ENCODE results near the gene CAMK2A.
"Not testable (repeated sequence)": the region's sequence is repeated elsewhere in the genome, so short reads cannot be mapped to it uniquely, and the experiment has no call there.

Gene CAMK2A

DNA sequence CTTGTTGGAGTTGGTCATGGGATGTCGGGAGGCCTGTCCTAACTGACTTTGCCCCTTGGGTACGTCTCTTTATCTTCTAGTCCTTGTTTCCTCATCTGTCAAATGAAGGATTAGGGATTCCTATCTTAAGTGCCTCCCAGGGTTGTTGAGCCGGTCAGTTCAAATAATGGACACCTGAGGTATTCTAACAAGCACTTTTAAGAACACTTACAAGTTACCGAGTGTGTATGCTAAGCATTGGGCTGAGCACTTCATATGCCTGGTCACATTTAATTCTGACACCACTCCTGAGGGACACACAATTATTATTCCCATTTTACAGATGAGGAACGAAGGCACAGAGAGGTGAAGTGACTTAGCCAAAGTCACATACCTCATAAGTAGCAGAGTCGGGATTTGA is 37.1 kb downstream of the CAMK2A start:
- Histone ChIP-seq H4K20me1 (ENCODE audit: insufficient read depth) (no peaks in the 10 kb centered on the region), H3K36me3 (ENCODE audit: insufficient read depth) (no peaks in the 10 kb centered on the region), H2AFZ (ENCODE audit: low read depth) (no peak overlapping the region), H3K4me1 (ENCODE audit: low read depth, poor library complexity, severe bottlenecking) (no peaks in the 10 kb centered on the region), H3K4me3 (IDR thresholded peaks at IDR 0.05; ENCODE audit: insufficient read depth, low read depth, low read length) (no peak overlapping the region), H3K4me2 (no peak overlapping the region), H3K9ac (no peak overlapping the region), H3K79me2 (ENCODE audit: insufficient read depth, low read depth) (no peaks in the 10 kb centered on the region), H3K27ac (no peak overlapping the region), H3K27me3 (ENCODE audit: insufficient read depth, low read depth) (no peaks in the 10 kb centered on the region)
- TF ChIP-seq, protein P1, sequence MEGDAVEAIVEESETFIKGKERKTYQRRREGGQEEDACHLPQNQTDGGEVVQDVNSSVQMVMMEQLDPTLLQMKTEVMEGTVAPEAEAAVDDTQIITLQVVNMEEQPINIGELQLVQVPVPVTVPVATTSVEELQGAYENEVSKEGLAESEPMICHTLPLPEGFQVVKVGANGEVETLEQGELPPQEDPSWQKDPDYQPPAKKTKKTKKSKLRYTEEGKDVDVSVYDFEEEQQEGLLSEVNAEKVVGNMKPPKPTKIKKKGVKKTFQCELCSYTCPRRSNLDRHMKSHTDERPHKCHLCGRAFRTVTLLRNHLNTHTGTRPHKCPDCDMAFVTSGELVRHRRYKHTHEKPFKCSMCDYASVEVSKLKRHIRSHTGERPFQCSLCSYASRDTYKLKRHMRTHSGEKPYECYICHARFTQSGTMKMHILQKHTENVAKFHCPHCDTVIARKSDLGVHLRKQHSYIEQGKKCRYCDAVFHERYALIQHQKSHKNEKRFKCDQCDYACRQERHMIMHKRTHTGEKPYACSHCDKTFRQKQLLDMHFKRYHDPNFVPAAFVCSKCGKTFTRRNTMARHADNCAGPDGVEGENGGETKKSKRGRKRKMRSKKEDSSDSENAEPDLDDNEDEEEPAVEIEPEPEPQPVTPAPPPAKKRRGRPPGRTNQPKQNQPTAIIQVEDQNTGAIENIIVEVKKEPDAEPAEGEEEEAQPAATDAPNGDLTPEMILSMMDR (conservative IDR thresholded peaks at IDR 0.05; ENCODE audit: low read depth, low read length): no peak

DNA sequence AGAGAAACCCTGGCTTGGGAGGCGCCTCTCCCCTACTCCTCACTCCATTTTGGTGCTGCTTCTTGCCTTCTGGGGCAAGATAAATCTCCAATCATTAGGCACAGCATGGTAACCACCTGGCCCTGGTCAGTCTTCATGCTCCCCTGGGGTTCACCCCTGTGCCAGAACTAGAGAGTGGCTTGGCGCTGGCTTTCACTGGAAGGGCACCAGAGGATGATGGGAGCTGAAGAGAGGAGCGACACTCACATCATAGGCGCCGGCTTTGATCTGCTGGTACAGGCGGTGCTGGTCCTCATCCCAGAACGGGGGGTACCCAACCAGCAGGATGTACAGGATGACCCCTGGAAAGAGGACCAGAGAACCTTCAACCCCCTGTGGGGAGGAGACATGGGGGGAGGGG is 38.1 kb downstream of the CAMK2A start:
- Histone ChIP-seq H3K27me3 (ENCODE audit: insufficient read depth, low read depth) (no peaks in the 10 kb centered on the region), H3K79me2 (ENCODE audit: insufficient read depth, low read depth) (no peaks in the 10 kb centered on the region), H3K4me2 (no peak overlapping the region), H4K20me1 (ENCODE audit: insufficient read depth) (no peaks in the 10 kb centered on the region), H3K27ac (no peak overlapping the region), H3K9ac (no peak overlapping the region), H3K4me3 (IDR thresholded peaks at IDR 0.05; ENCODE audit: insufficient read depth, low read depth, low read length) (no peak overlapping the region), H3K4me1 (ENCODE audit: low read depth, poor library complexity, severe bottlenecking) (no peaks in the 10 kb centered on the region), H2AFZ (ENCODE audit: low read depth) (no peak overlapping the region), H3K36me3 (ENCODE audit: insufficient read depth) (no peaks in the 10 kb centered on the region)
- TF ChIP-seq, protein P1 (conservative IDR thresholded peaks at IDR 0.05; ENCODE audit: low read depth, low read length): no peak

DNA sequence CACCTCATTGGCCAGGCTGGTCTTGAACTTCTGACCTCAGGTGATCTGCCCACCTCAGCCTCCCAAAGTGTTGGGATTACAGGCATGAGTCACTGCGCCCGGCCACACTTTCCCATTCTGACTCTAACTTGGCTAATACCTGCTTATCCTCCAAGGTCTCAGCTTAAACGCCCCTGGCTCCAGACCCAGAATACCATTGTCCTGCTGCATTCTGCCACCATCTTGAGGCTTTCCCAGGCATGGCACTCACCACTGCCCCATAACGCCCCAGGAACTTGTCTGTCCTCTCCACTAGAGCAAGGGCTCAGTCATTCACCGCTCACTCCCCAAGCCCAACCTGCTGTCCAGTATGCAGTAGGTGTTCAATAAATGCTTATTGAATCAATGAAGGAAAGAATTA is 39.8 kb downstream of the CAMK2A start:
- Histone ChIP-seq H3K4me3 (IDR thresholded peaks at IDR 0.05; ENCODE audit: insufficient read depth, low read depth, low read length) (no peak overlapping the region), H3K9ac (no peak overlapping the region), H3K27me3 (ENCODE audit: insufficient read depth, low read depth) (no peaks in the 10 kb centered on the region), H3K36me3 (ENCODE audit: insufficient read depth) (no peaks in the 10 kb centered on the region), H3K4me2 (no peak overlapping the region), H2AFZ (ENCODE audit: low read depth) (no peak overlapping the region), H3K27ac (no peak overlapping the region), H3K4me1 (ENCODE audit: low read depth, poor library complexity, severe bottlenecking) (no peaks in the 10 kb centered on the region), H3K79me2 (ENCODE audit: insufficient read depth, low read depth) (no peaks in the 10 kb centered on the region), H4K20me1 (ENCODE audit: insufficient read depth) (no peaks in the 10 kb centered on the region)
- TF ChIP-seq, protein P1 (conservative IDR thresholded peaks at IDR 0.05; ENCODE audit: low read depth, low read length): no peak

DNA sequence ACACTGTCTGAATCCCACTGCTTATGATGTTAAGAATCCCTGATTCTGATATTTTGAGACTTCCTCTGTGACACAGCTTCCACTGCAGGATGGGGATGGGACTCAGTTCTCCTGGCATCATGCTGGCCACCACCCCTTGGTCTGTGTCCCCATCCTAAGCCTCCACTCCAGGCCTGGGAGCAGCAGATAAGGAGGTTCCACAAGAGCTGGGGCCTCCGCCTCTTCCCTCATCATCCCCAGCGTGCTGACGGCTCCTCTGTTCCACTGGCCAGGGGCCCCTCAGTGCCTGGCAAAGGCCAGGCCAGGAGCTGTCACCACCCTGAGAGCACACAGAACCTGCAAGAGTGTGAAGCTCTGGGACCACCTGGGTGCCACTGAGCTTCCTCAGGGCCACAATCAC is 40.6 kb downstream of the CAMK2A start:
- H3K36me3 ChIP-seq (ENCODE audit: insufficient read depth): no peaks in the 10 kb centered on the region
- no peaks in the 10 kb centered on the region for H3K4me1 ChIP-seq (ENCODE audit: low read depth, poor library complexity, severe bottlenecking)
- H4K20me1 ChIP-seq (ENCODE audit: insufficient read depth): no peaks in the 10 kb centered on the region
- H3K79me2 ChIP-seq (ENCODE audit: insufficient read depth, low read depth): no peaks in the 10 kb centered on the region
- H3K27ac ChIP-seq: no peak overlapping the region
- H3K9ac ChIP-seq: no peak overlapping the region
- H2AFZ ChIP-seq (ENCODE audit: low read depth): no peak overlapping the region
- no peak overlapping the region for H3K4me2 ChIP-seq
- TF ChIP-seq, protein P1 (conservative IDR thresholded peaks at IDR 0.05; ENCODE audit: low read depth, low read length): no peak
- H3K4me3 ChIP-seq (IDR thresholded peaks at IDR 0.05; ENCODE audit: insufficient read depth, low read depth, low read length): no peak overlapping the region
- no peaks in the 10 kb centered on the region for H3K27me3 ChIP-seq (ENCODE audit: insufficient read depth, low read depth)

DNA sequence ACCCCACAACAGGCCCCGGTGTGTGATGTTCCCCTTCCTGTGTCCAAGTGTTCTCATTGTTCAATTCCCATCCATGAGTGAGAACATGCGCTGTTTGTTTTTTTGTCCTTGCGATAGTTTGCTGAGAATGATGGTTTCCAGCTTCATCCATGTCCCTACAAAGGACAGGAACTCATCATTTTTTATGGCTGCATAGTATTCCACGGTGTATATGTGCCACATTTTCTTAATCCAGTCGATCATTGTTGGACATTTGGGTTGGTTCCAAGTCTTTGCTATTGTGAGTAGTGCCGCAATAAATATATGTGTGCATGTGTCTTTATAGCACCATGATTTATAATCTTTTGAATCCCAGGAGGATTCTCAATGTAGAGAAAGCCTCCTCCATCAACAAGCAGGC is 41.1 kb downstream of the CAMK2A start:
- not testable (repeated sequence) for H2AFZ ChIP-seq (ENCODE audit: low read depth); H3K27me3 ChIP-seq (ENCODE audit: insufficient read depth, low read depth); H3K4me3 ChIP-seq (IDR thresholded peaks at IDR 0.05; ENCODE audit: insufficient read depth, low read depth, low read length); H3K27ac ChIP-seq; H4K20me1 ChIP-seq (ENCODE audit: insufficient read depth); H3K36me3 ChIP-seq (ENCODE audit: insufficient read depth); H3K4me1 ChIP-seq (ENCODE audit: low read depth, poor library complexity, severe bottlenecking); H3K9ac ChIP-seq; H3K79me2 ChIP-seq (ENCODE audit: insufficient read depth, low read depth); H3K4me2 ChIP-seq
